Right renal cortex interstitium (tissue), 3 donors: ENCODE measurements around the gene SLC24A3. TPM values are rescaled to one million over a fixed set of nuclear protein-coding genes. Genes with fewer than 3 reads are reported as not detected.
"Not testable (repeated sequence)": the region's sequence is repeated elsewhere in the genome, so short reads cannot be mapped to it uniquely, and the experiment has no call there.

Experiments
- DNase-seq, 3 donors: peaks; one replicate each; pipeline ENCODE4 v3.0.0-alpha.2; 2013; ENCODE audit warnings: low read depth in 3 of 3, low spot score in 2 of 3
- polyA plus RNA-seq, 3 donors: library from polyadenylated mRNA; unstranded; fragments of 120-200 nt; gene quantifications; one replicate each; pipeline ENCODE4 v1.2.1, GENCODE V29; 2013; ENCODE audit not compliant: insufficient read length in 3 of 3

Gene SLC24A3
- polyA plus RNA-seq, 3 donors: 3.4 to 4.2 (median 3.8) TPM

DNA sequence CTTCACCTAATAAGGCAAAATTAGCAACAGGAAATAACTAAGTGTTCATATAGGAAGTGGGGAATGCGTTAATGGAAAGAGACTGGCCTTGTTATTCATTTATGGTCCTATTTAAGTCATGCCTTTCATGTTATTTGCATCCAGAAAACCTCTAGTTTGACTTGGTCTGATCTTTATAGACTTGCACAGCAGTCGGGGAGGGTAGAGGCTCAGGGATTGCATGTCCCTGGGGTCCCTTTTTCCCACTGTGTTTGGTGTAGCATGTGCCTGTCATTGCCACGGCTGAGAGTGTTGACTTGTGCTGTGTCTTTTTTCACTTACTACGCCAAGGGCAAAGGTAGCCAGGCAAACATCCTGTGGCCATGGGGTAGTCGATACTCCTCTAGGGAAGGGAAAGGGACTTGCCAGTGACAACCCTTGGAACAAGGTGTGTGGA is 440.2 kb downstream of the SLC24A3 start:
- no peak for DNase-seq

DNA sequence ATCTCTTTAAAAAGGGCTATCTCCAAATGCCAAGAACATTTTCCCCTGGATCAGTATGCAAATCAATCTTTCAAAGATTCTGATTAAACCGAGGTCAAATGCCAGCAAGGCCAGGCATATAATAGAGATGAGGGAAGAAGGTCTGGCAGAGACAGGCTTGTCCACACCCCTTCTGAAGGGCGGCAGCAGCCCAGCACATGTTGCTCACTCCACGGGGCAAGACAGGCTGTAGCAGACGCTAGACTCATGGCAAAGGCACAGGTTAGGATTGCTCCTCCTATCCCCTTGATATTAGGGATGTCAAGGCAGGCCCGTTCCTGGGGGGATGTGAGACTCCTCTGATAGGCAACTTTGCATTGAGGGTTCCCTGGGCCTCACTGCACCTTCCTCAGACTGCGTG is 440.9 kb downstream of the SLC24A3 start:
- no peak for DNase-seq

DNA sequence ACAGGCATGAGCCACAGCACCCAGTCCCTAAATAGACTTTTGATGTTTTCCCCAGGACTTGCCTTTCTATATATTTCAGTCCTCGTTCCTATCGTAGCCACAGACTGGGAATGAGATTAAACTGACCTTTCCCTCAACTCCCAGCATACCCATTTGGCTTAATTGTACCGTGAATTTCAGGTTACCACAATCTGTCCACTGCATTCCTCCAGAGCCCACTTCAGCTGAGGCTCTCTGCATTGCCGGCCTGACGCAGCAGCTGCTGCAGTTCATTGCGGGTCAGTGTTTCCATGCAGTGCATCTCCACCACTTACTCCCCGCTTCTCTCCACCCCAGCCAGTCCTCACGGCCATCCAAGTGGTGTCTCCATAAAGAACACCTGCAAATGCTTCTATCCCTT is 442.5 kb downstream of the SLC24A3 start:
- no peak for DNase-seq

DNA sequence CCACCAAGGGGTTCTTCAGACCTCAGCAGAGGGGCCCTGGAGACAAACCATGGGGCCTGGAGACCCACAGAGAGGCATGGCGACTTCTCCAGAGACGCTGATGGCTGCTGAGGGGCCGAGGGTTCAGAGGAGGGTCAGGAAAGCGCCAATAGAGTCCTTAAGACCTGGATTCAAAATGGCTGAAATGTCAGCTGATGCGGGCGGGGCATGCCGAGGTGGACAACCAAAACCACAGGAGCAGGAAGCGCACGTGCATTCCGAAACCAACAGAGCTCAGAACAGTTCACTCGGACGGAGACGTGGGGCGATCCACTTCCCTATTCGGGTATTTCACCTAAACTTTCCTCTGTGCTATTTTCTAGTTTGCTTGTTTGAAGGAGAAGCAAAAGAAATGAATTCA is 445.7 kb downstream of the SLC24A3 start:
- no peak for DNase-seq

GRCh38 chr20:19659448-19659847 is 447.0 kb downstream of the SLC24A3 start:
- DNase-seq: no peak

GRCh38 chr20:19660808-19661378 is 448.5 kb downstream of the SLC24A3 start:
- DNase-seq: no peak

DNA sequence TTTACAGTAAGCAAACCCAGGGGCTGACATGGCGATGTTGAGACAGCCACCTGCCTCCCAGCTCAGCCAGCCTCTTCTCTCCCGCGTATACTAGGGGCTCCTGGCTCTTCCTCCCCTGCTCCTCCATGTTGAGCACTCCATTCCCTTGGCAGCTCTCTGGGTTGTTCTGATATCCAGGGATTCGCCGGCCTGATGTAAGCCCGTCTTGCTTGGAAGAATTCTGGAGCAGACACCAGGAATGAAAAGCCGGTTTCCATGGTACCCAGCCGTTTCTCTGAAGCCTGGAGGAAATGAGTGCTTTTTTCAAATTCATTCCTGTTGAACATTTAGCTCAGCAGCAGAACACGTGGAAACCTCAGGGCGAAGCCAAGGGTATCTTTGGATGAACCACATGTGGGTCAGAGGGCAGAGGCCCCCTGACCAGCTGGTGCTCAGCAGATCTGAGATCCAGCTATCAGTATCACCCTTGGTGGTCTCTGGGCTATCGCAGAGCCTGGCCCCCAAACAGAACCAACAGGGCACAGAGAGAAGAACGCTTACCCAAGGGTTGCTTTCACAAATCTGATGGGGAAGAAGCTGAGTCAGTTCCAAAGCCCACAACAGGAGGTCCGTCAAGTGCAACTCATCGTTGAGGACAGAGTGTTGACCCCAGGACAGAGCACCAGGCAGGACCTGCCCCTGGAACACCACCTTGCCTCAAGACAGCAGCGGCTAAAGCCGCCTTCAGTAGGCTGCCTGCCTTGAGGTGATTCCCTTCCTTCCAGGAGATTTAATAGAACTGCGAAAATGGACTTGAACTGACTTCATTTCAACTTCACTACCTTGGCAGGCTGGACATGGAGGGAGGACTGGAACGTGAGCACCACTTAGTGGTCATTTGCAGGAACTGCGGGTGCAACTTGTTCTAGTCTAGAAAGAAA is 449.5 kb downstream of the SLC24A3 start:
- DNase-seq: peak; percentile 54 to 64 (median 61)

- DNase-seq: no peak
Observed at GRCh38 chr20:19662637-19662995, 450.2 kb downstream of the SLC24A3 start.

GRCh38 chr20:19668418-19668817 is 456.0 kb downstream of the SLC24A3 start:
- no peak for DNase-seq

DNA sequence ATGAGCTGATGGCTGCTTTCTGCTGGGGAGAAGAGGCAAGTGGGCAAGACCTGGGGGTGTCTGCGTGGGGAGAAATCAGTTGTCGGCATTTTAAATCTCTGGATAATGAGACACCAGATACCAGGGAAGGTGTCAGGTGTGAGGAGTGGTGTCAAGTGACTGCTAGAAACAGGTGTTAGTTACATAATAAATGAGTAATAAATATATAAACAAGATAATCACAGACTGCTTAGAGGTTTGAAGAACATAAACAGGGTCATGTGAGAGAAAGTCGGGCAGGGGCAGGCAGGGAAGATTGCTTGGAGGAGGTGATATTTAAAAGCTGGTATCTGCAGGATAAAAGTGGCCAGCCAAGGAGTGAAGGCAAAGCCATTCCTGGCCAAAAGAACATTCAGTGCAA is 458.4 kb downstream of the SLC24A3 start:
- no peak for DNase-seq

DNA sequence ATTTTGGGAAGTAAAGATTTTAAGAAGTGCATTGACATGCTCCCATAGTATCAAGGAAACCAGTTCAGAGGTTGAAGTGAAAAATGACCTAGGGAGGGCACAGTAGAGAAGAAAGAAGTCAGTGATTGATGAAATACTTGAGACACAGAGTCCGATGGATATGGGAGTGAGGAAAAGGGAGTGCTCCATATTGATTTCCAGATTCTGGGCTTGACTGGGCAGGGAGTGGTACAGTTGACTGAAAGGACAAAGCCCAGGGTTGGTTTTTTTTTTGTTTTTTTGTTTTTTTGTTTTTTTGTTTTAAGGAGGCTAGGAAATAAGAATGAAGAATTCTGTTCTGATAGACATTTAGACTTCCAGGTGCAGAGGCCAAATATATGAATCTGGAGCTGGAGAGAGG is 458.9 kb downstream of the SLC24A3 start:
- no peak for DNase-seq

DNA sequence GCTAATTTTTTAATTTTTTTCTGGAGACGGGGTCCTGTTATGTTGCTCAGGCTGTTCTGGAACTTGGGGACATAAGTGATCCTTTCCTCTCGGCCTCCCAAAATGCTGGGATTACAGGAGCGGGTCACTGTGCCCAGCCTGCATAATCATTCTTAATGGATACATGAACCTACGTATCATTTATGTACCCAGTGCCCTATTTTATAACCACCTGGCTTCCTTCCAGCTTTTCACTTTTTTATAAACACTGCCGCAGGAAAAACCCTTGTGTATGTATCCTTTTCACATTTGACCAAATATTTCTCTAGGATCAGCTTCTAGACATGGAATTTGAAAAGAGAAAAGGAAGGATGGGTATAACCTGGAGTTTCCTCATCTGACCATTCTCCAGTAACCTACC is 460.1 kb downstream of the SLC24A3 start:
- no peak for DNase-seq

GRCh38 chr20:19673575-19673974 is 461.1 kb downstream of the SLC24A3 start:
- no peak for DNase-seq

DNA sequence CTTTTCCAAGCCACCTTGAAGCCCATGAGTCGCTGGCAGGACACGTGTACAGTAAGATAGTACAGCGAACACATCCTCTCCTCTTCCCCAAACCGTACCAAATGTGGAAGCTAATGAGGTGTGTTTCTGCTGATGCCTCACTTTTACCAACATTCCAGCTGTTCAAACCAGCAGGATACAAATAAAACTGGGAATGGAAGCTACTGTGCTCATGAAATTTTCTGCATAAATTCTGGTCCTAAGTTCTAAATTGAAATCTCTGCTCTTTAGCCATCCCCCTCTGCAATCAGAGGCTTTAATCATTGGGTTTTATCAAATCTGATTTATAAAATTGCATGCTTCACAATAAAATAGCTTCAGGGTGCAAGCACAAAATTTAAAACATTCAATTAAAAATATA is 463.8 kb downstream of the SLC24A3 start:
- DNase-seq: no peak

GRCh38 chr20:19677336-19677735 is 464.9 kb downstream of the SLC24A3 start:
- DNase-seq: no peak

- not testable (repeated sequence) for DNase-seq
Observed at GRCh38 chr20:19678591-19678990, 466.1 kb downstream of the SLC24A3 start.

GRCh38 chr20:19679900-19680495 is 467.6 kb downstream of the SLC24A3 start:
- DNase-seq: no peak

GRCh38 chr20:19682249-19682648 is 469.8 kb downstream of the SLC24A3 start:
- DNase-seq: no peak

DNA sequence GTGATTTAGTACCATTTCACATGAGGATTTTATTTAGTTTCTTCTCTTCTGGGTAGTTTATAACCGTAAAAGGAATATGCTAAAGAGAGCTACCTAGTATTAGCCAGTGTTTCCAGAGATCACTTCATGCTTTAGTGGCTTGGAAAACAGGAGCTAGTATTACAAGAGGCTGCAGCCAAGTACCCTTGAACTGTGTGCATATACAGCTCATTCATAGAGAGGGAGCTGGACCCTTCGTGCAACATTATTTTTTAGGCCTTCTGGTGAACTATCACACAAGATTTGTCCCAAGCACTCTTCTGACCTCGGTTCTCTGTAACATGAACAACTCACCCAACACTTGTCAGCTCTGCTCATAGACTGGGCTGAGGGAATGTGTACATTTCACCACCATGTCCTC is 470.7 kb downstream of the SLC24A3 start:
- DNase-seq: no peak

DNA sequence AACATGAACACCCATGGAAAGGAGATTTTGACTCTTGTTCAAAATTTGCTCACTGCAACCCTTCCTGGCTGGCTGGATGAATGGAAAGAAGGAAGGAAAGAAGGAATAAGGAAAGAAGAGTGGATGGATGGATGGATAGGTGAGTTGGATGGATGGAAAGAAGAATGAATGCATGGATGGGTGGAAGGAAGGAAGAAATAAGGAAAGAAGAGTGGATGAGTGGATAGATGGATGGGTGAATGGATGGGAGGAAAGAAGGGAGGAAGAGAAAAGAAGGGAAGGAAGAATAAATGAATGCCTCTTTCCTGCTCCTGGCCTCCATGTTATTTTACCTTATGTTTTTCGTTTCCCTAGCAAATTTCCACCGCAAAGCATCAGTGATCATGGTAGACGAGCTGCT is 471.4 kb downstream of the SLC24A3 start:
- DNase-seq: no peak

DNA sequence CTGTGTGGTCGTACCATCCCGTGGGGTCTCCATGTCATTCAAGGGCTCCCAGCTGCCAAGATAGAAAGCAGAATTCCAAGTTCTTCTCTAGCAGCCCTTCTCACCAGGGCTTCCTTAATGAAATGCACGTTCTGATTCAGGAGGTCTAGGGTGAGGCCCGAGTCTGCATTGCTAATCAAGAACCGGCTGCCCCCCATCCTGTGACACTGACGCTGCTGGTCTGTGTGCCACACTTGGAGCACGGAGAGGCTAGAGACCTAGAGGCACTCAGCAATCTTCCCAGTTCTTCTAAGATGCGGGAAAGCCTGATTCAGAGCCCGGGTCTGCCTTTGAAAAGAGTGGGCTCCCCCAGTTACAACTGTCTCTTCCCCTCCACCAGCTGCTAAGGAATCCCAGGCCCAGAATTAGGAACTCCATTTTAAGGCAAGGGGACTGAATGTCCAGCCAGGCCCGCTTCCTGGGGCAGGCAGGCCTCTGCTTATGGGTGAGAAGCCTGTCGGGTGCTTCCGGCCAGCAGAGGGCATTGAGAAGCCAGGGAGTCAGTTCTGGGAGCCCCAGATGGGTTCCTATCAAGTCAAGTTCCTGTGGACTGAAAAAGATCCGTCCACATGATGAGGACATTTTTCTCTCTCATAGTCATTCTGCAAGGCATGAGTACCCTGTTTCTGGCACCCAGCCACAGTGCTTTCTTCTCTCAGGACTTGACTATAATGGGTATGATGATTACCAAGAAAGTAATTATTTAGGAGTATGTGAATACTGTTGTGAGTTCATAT is 475.8 kb downstream of the SLC24A3 start:
- no peak for DNase-seq
